SK-N-SH (cell line): ENCODE results near the gene AP3S1. TPM values are rescaled to one million over a fixed set of nuclear protein-coding genes. Genes with fewer than 3 reads are reported as not detected.

Experiments used
- CTCF ChIA-PET: fragments of 300-600, 350-600 bp; formaldehyde crosslinking; extraction: SDS; loops from one replicate; lab custom pipeline; 2021; lab: Yijun Ruan, JAX
- POLR2A ChIA-PET: fragments of 350-600 bp; sonication (Branson Sonifier 250); formaldehyde crosslinking; extraction: SDS; loops from one replicate; lab custom pipeline; 2020; ENCODE audit warnings: antibody characterized with exemption, inconsistent platforms; lab: Yijun Ruan, JAX
- DNase-seq: peaks from one replicate; pipeline ENCODE4 v3.0.0; 2012
- H2AFZ ChIP-seq: fragments of 200-600 bp; sonication (generic); 2 replicates; pipeline ENCODE4 v1.8.1; 2016; ENCODE audit warnings: antibody characterized with exemption, mild to moderate bottlenecking, low read depth
- H3F3A ChIP-seq: fragments of 200-600 bp; sonication (generic); replicated peaks from 2 replicates; pipeline ENCODE3; 2016; ENCODE audit warnings: antibody characterized with exemption, mild to moderate bottlenecking; ENCODE audit not compliant: insufficient read depth
- H3K27ac ChIP-seq, 2 experiments: fragments of 200-500 bp in 1 of 2; fragments of 200-600 bp in 1 of 2; sonication (Bioruptor generic) in 1 of 2; sonication (generic), shearing (Covaris generic) in 1 of 2; 2 replicates each; pipeline versions ENCODE4 v1.5.1 to v1.6.1; 2014 to 2016; ENCODE audit warnings: low read depth in 2 of 2, inconsistent platforms in 1 of 2, low read length in 1 of 2, mild to moderate bottlenecking in 1 of 2, mixed read lengths in 1 of 2
- H3K27me3 ChIP-seq: fragments of 200-600 bp; sonication (generic), shearing (Covaris generic); 2 replicates; pipeline ENCODE4 v1.6.1; 2016; ENCODE audit warnings: mixed run types; ENCODE audit not compliant: insufficient read depth
- H3K36me3 ChIP-seq, 2 experiments: fragments of 200-500 bp in 1 of 2; fragments of 200-600 bp in 1 of 2; sonication (Bioruptor generic) in 1 of 2; sonication (generic) in 1 of 2; replicated peaks in 1 of 2; 2 replicates each; pipeline versions ENCODE3 to v1.5.1; 2014 to 2016; ENCODE audit warnings: low read length in 1 of 2, mild to moderate bottlenecking in 1 of 2; ENCODE audit not compliant: insufficient read depth in 2 of 2, control insufficient read depth in 1 of 2
- H3K4me1 ChIP-seq, 2 experiments: fragments of 200-500 bp in 1 of 2; fragments of 200-600 bp in 1 of 2; sonication (Bioruptor generic) in 1 of 2; sonication (generic), shearing (Covaris generic) in 1 of 2; 2 replicates each; pipeline versions ENCODE4 v1.5.1 to v1.6.1; 2014 to 2016; ENCODE audit warnings: low read depth in 1 of 2, low read length in 1 of 2, mixed run types in 1 of 2; ENCODE audit not compliant: insufficient read depth in 2 of 2, control insufficient read depth in 1 of 2
- H3K4me2 ChIP-seq: fragments of 200-600 bp; sonication (generic), shearing (Covaris generic); 2 replicates; pipeline ENCODE4 v1.6.1; 2017; ENCODE audit warnings: mixed run types
- H3K4me3 ChIP-seq, 2 experiments: fragments of 200-500 bp in 1 of 2; fragments of 200-600 bp in 1 of 2; sonication (Bioruptor generic) in 1 of 2; sonication (generic), shearing (Covaris generic) in 1 of 2; 2 replicates each; pipeline versions ENCODE4 v1.5.1 to v1.8.1; 2014 to 2016; ENCODE audit warnings: low read depth in 2 of 2, inconsistent platforms in 1 of 2, low read length in 1 of 2, mild to moderate bottlenecking in 1 of 2, mixed read lengths in 1 of 2, moderate library complexity in 1 of 2
- H3K79me2 ChIP-seq: fragments of 200-600 bp; sonication (generic); 2 replicates; pipeline ENCODE4 v1.8.1; 2017; ENCODE audit warnings: mild to moderate bottlenecking; ENCODE audit not compliant: insufficient read depth
- H3K9ac ChIP-seq: fragments of 200-600 bp; sonication (generic); 2 replicates; pipeline ENCODE4 v1.6.1; 2017; ENCODE audit warnings: mixed run types
- H3K9me2 ChIP-seq: fragments of 200-600 bp; sonication (generic); 2 replicates; pipeline ENCODE4 v1.6.1; 2017; ENCODE audit warnings: mixed run types
- H3K9me3 ChIP-seq: fragments of 200-600 bp; sonication (generic); 2 replicates; pipeline ENCODE4 v1.6.1; 2017; ENCODE audit warnings: mixed run types, mild to moderate bottlenecking, moderate library complexity
- H4K20me1 ChIP-seq: fragments of 200-600 bp; sonication (generic); 2 replicates; pipeline ENCODE4 v1.6.1; 2017; ENCODE audit warnings: mild to moderate bottlenecking, mixed run types; ENCODE audit not compliant: insufficient read depth
- CHD2 ChIP-seq: fragments of 150-350 bp; IDR thresholded peaks from 2 replicates; pipeline ENCODE4 v1.6.1; 2018; ENCODE audit warnings: low read length; ENCODE audit not compliant: partially characterized antibody
- CTCF ChIP-seq: fragments of 200-600 bp; sonication (generic); IDR thresholded peaks from 2 replicates; pipeline ENCODE4 v1.6.1; 2017; ENCODE audit warnings: antibody characterized with exemption, mild to moderate bottlenecking, moderate library complexity
- ELF1 ChIP-seq: IDR thresholded peaks from 2 replicates; pipeline ENCODE4 v1.4.0; 2012
- EP300 ChIP-seq, 2 experiments: IDR thresholded peaks; 2 replicates each; pipeline versions ENCODE4 v1.4.0 to v1.6.1; 2012; ENCODE audit warnings: borderline replicate concordance in 1 of 2, low read depth in 1 of 2, low read length in 1 of 2
- FOSL2 ChIP-seq: IDR thresholded peaks from 2 replicates; pipeline ENCODE4 v1.4.0; 2012; ENCODE audit warnings: low read depth, mild to moderate bottlenecking, moderate library complexity, borderline replicate concordance
- FOXM1 ChIP-seq: IDR thresholded peaks from 2 replicates; pipeline ENCODE4 v1.4.0; 2012; ENCODE audit warnings: low read depth, mild to moderate bottlenecking
- GABPA ChIP-seq: IDR thresholded peaks from 2 replicates; pipeline ENCODE4 v1.4.0; 2012; ENCODE audit warnings: low read depth, mild to moderate bottlenecking
- NRF1 ChIP-seq: IDR thresholded peaks from 2 replicates; pipeline ENCODE4 v1.6.1; 2012; ENCODE audit warnings: low read depth, mild to moderate bottlenecking, low read length
- RAD21 ChIP-seq: IDR thresholded peaks from 2 replicates; pipeline ENCODE4 v1.6.1; 2012; ENCODE audit warnings: mild to moderate bottlenecking, low read length
- RCOR1 ChIP-seq: fragments of 150-350 bp; IDR thresholded peaks from 2 replicates; pipeline ENCODE4 v1.6.1; 2017; ENCODE audit warnings: antibody characterized with exemption, low read length
- RXRA ChIP-seq: IDR thresholded peaks from 2 replicates; pipeline ENCODE4 v1.4.0; 2012; ENCODE audit warnings: low read depth, mild to moderate bottlenecking, borderline replicate concordance
- SMC3 ChIP-seq: IDR thresholded peaks from 2 replicates; pipeline ENCODE4 v1.6.1; 2012; ENCODE audit warnings: low read depth, low read length, improper control_type of control experiment
- TAF1 ChIP-seq: IDR thresholded peaks from 2 replicates; pipeline ENCODE4 v1.6.1; 2012; ENCODE audit warnings: low read depth, mild to moderate bottlenecking, low read length, moderate library complexity, borderline replicate concordance
- USF1 ChIP-seq: IDR thresholded peaks from 2 replicates; pipeline ENCODE4 v1.4.0; 2012; ENCODE audit warnings: low read depth, borderline replicate concordance
- USF2 ChIP-seq: fragments of 150-350 bp; IDR thresholded peaks from 2 replicates; pipeline ENCODE4 v1.6.1; 2017; ENCODE audit warnings: antibody characterized with exemption, low read length, low read depth, borderline replicate concordance
- YY1 ChIP-seq: IDR thresholded peaks from 2 replicates; pipeline ENCODE4 v1.4.0; 2012; ENCODE audit warnings: low read depth, mild to moderate bottlenecking
- WGBS: methylation state at CpG from one replicate; pipeline ENCODE4 v1.1.6; 2017; ENCODE audit warnings: low lambda C conversion rate; 5-methylcytosine and 5-hydroxymethylcytosine counted together
- polyA plus RNA-seq, 3 experiments: library from polyadenylated mRNA; depleted of rRNA; stranded (reverse); fragments of >200 nt; gene quantifications; 2 replicates each; pipeline ENCODE4 v1.2.3, GENCODE V29; 2012

AP3S1 gene
- polyA plus RNA-seq, 1 of the 3 experiments (the other 2 are of a cell fraction) = 21.6 TPM

- H3K9me3 ChIP-seq = no peaks in the 10 kb centered on the region
- ChIA-PET CTCF (interaction anchor here (1.2 to 2.5 kb wide), 2 partner anchors 201 to 232 kb away, joined by 3 to 19 read pairs; no protein-coding TSS in a partner anchor), POLR2A (interaction anchor here (1.1 kb wide), 1 partner anchor 201 kb away, joined by 3 read pairs; no protein-coding TSS in a partner anchor)
- no peaks in the 10 kb centered on the region for H3K27me3 ChIP-seq
- peaks cover 23% of the 10 kb centered on the region for H4K20me1 ChIP-seq
- H3K36me3 ChIP-seq = peaks cover 68 to 76% of the 10 kb centered on the region in 2 experiments
- H3F3A ChIP-seq = peaks cover 30% of the 10 kb centered on the region
- no peak overlapping the region for H3K4me3 ChIP-seq
- no peak for DNase-seq
- no peaks in the 10 kb centered on the region for H3K9me2 ChIP-seq
- no peak overlapping the region for H2AFZ ChIP-seq
- no peak overlapping the region for H3K4me2 ChIP-seq
- no peak overlapping the region for H3K27ac ChIP-seq
- H3K79me2 ChIP-seq = peaks cover 52% of the 10 kb centered on the region
- WGBS = 93% methylated on average over 4 of the region's 4 CpGs
- TF ChIP-seq YY1 (no peak), USF2 (no peak), EP300 (IDR thresholded peaks at IDR 0.05; ENCODE audit: borderline replicate concordance in 1 of 2, low read depth in 1 of 2, low read length in 1 of 2) (no peak), SMC3 (no peak), NRF1 (no peak), RXRA (no peak), FOXM1 (no peak), USF1 (no peak), GABPA (no peak)
- no peak overlapping the region for H3K9ac ChIP-seq
- peaks cover 5 to 16% of the 10 kb centered on the region in 2 experiments; a peak in 2 of 4 replicates for H3K4me1 ChIP-seq
These were observed 6.3 kb upstream of the AP3S1 start for GRCh38 chr5:115835481-115835880.

GRCh38 chr5:115838885-115839518 is 2.7 kb upstream of the AP3S1 start:
- no peaks in the 10 kb centered on the region for H3K9me2 ChIP-seq
- POLR2A ChIA-PET = interaction anchor here (0.7 kb wide), 1 partner anchor 54 kb away, joined by 3 read pairs; no protein-coding TSS in a partner anchor
- DNase-seq = peak; percentile 47
- peaks cover 9% of the 10 kb centered on the region for H3F3A ChIP-seq
- no peaks in the 10 kb centered on the region for H3K27me3 ChIP-seq
- no peak overlapping the region for H2AFZ ChIP-seq
- peak overlapping the region in 1 of 2 experiments; percentile 6; a peak in 1 of 4 replicates for H3K27ac ChIP-seq
- H3K9me3 ChIP-seq = no peaks in the 10 kb centered on the region
- peaks cover 36% of the 10 kb centered on the region for H4K20me1 ChIP-seq
- CTCF ChIA-PET = interaction anchor here (0.6 to 3.5 kb wide), 13 partner anchors 8 to 229 kb away, joined by 3 to 31 read pairs (median 3); no protein-coding TSS in a partner anchor
- TF ChIP-seq CTCF (peak; percentile 69), USF2 (no peak), TAF1 (no peak), ELF1 (no peak), FOSL2 (no peak), RCOR1 (no peak), SMC3 (peak; percentile 42; the same call in 1 of the 2 replicates), RAD21 (peak; percentile 71), CHD2 (no peak)
- 34% methylated on average over 10 of the region's 10 CpGs for WGBS
- H3K4me3 ChIP-seq = peak overlapping the region in 1 of 2 experiments; percentile 54; a peak in 1 of 4 replicates
- H3K4me2 ChIP-seq = peak overlapping the region; percentile 88
- no peak overlapping the region for H3K9ac ChIP-seq
- peaks cover 39 to 43% of the 10 kb centered on the region in 2 experiments for H3K36me3 ChIP-seq
- H3K79me2 ChIP-seq = peaks cover 79% of the 10 kb centered on the region
- peaks cover 9 to 18% of the 10 kb centered on the region in 2 experiments; a peak in 3 of 4 replicates for H3K4me1 ChIP-seq
